ENCODE data around the gene ITGB4. TPM values are rescaled to one million over a fixed set of nuclear protein-coding genes. Genes with fewer than 3 reads are reported as not detected.

The ITGB4 gene
- polyA plus RNA-seq, 2 of the 4 experiments (the other 2 are of a cell fraction), result 20.6 to 37.4 TPM

DNA sequence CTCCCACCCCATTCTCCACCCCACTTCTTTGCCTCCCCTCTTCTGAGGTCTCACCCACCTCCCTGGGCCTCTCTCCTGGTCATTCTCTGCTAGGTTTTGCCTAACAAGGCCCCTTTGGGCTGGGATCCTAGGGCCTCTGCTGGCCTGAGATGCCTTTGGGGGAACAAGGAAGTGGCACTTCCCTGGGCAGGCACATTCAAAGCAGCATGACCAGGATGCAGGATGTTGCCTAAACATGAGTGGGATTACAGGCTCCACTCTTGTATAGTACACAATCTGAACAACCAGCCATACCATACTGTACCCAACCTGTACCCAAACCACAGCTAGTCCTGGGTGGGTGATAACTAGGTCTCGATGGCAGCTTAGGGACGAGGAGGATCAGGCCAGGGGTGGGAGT, 34.7 kb downstream of the ITGB4 start:
- DNase-seq (ENCODE audit: low read depth in 1 of 2, low spot score in 1 of 2) (no peak), ATAC-seq (no peak), FAIRE-seq (no peak)
- H3K27ac ChIP-seq, result no peak overlapping the region
- H3K4me1 ChIP-seq, result no peaks in the 10 kb centered on the region
- no peaks in the 10 kb centered on the region for H3K9me3 ChIP-seq
- CTCF ChIA-PET, result interaction anchor here (0.7 to 43.5 kb wide), 8 partner anchors 7 to 167 kb away, joined by 3 to 1931 read pairs (median 4); partner anchors contain the start of genes GALK1, RECQL5, SAP30BP and SMIM5
- POLR2A ChIA-PET, result interaction anchor here (1.5 to 2.0 kb wide), 2 partner anchors 10 to 24 kb away, joined by 3 to 6 read pairs; no protein-coding TSS in a partner anchor
- 100% methylated on average over 2 of the region's 2 CpGs for WGBS (ENCODE audit: missing lambda C conversion rate)
- no peak overlapping the region for H3K4me2 ChIP-seq
- TF ChIP-seq BCL3 (IDR thresholded peaks at IDR 0.05) (no peak), NPAS2 (CRISPR knock-in tag; IDR thresholded peaks at IDR 0.05; ENCODE audit: borderline replicate concordance) (no peak), TFCP2L1 (CRISPR knock-in tag; IDR thresholded peaks at IDR 0.05) (no peak), CBX8 (IDR thresholded peaks at IDR 0.05) (no peak), JUNB (IDR thresholded peaks at IDR 0.05) (no peak), FOXS1 (CRISPR knock-in tag; IDR thresholded peaks at IDR 0.05) (no peak), USF2 (IDR thresholded peaks at IDR 0.05) (no peak), RCOR1 (IDR thresholded peaks at IDR 0.05; ENCODE audit: low read depth, low read length) (no peak), MAFK (IDR thresholded peaks at IDR 0.05; ENCODE audit: partially characterized antibody) (no peak), E2F6 (IDR thresholded peaks at IDR 0.05; ENCODE audit: borderline replicate concordance, low read depth) (no peak)
- no peak overlapping the region for H3K4me3 ChIP-seq

DNA sequence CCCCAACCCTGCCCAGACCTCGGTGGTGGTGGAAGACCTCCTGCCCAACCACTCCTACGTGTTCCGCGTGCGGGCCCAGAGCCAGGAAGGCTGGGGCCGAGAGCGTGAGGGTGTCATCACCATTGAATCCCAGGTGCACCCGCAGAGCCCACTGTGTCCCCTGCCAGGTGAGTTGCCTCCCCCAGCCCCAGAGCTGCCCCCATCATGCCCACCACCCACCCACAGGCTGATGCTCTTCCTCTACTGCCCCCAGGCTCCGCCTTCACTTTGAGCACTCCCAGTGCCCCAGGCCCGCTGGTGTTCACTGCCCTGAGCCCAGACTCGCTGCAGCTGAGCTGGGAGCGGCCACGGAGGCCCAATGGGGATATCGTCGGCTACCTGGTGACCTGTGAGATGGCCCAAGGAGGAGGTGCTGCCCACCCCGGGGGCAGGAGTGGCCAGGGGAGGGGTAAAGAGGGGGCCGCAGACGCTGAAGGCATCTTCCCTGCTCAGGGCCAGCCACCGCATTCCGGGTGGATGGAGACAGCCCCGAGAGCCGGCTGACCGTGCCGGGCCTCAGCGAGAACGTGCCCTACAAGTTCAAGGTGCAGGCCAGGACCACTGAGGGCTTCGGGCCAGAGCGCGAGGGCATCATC, 35.3 kb downstream of the ITGB4 start:
- DNase-seq (ENCODE audit: low read depth in 1 of 2, low spot score in 1 of 2), result no peak
- H3K4me2 ChIP-seq, result no peak overlapping the region
- H3K4me3 ChIP-seq, result no peak overlapping the region
- H3K9me3 ChIP-seq, result no peaks in the 10 kb centered on the region
- CTCF ChIA-PET, result interaction anchor here (0.7 to 43.5 kb wide), 7 partner anchors 7 to 168 kb away, joined by 3 to 1931 read pairs (median 5); partner anchors contain the start of genes GALK1, RECQL5, SAP30BP and SMIM5
- FAIRE-seq, result no peak
- ATAC-seq, result no peak
- POLR2A ChIA-PET, result interaction anchor here (1.5 to 2.0 kb wide), 2 partner anchors 9 to 23 kb away, joined by 3 to 6 read pairs; no protein-coding TSS in a partner anchor
- no peak overlapping the region for H3K27ac ChIP-seq
- TF ChIP-seq ESRRA (IDR thresholded peaks at IDR 0.05; ENCODE audit: borderline replicate concordance, low read length), result no peak
- TF ChIP-seq GATA3 (IDR thresholded peaks at IDR 0.05; ENCODE audit: borderline replicate concordance), result no peak
- no peak for TF ChIP-seq EHMT2 (IDR thresholded peaks at IDR 0.05; ENCODE audit: low read depth)
- TF ChIP-seq, protein P1, sequence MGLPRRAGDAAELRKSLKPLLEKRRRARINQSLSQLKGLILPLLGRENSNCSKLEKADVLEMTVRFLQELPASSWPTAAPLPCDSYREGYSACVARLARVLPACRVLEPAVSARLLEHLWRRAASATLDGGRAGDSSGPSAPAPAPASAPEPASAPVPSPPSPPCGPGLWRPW (IDR thresholded peaks at IDR 0.05), result no peak
- TF ChIP-seq RARB (CRISPR knock-in tag; IDR thresholded peaks at IDR 0.05), result no peak
- WGBS (ENCODE audit: missing lambda C conversion rate), result 94% methylated on average over 22 of the region's 29 CpGs
- no peaks in the 10 kb centered on the region for H3K4me1 ChIP-seq

- ATAC-seq (no peak), FAIRE-seq (no peak), DNase-seq (ENCODE audit: low read depth in 1 of 2, low spot score in 1 of 2) (no peak)
- H3K4me2 ChIP-seq, result no peak overlapping the region
- no peaks in the 10 kb centered on the region for H3K9me3 ChIP-seq
- no peak overlapping the region for H3K4me3 ChIP-seq
- 88% methylated on average over 18 of the region's 21 CpGs for WGBS (ENCODE audit: missing lambda C conversion rate)
- no peak overlapping the region for H3K27ac ChIP-seq
- POLR2A ChIA-PET, result interaction anchor here (2.0 kb wide), 1 partner anchor 23 kb away, joined by 6 read pairs; no protein-coding TSS in a partner anchor
- TF ChIP-seq EHF (CRISPR knock-in tag; IDR thresholded peaks at IDR 0.05), result no peak
- no peak for TF ChIP-seq ATOH8 (CRISPR knock-in tag; IDR thresholded peaks at IDR 0.05; ENCODE audit: low read depth)
- TF ChIP-seq FOSL2 (IDR thresholded peaks at IDR 0.05), result no peak
- TF ChIP-seq FOSL2 (CRISPR knock-in tag; IDR thresholded peaks at IDR 0.05), result no peak
- TF ChIP-seq KDM5A (IDR thresholded peaks at IDR 0.05), result no peak
- TF ChIP-seq NR3C1 (IDR thresholded peaks at IDR 0.05), result no peak
- TF ChIP-seq PHF8 (IDR thresholded peaks at IDR 0.05; ENCODE audit: borderline replicate concordance, low read depth), result no peak
- TF ChIP-seq SREBF2 (IDR thresholded peaks at IDR 0.05), result no peak
- H3K4me1 ChIP-seq, result no peaks in the 10 kb centered on the region
- CTCF ChIA-PET, result interaction anchor here (1.2 to 43.5 kb wide), 6 partner anchors 8 to 254 kb away, joined by 3 to 1931 read pairs (median 4); partner anchors contain the start of genes RECQL5, SAP30BP and SMIM5
Observed at GRCh38 chr17:75757086-75757681, 35.9 kb downstream of the ITGB4 start.
